H9 (cell line): Measurements from ENCODE around the gene TMTC1. TPM values are rescaled to one million over a fixed set of nuclear protein-coding genes. Genes with fewer than 3 reads are reported as not detected.

Experiments used
- DNase-seq: peaks from one replicate; pipeline ENCODE4 v3.0.0-alpha.2; 2017
- H2AFZ ChIP-seq: one replicate; pipeline ENCODE4 v1.6.1; 2013; ENCODE audit warnings: mild to moderate bottlenecking, low read length, control low read depth, moderate library complexity
- H2AK5ac ChIP-seq: 2 replicates; pipeline ENCODE4 v1.6.1; 2013; ENCODE audit warnings: low read length, control low read depth, mixed read lengths; ENCODE audit not compliant: insufficient read length
- H2BK120ac ChIP-seq: one replicate; pipeline ENCODE4 v1.6.1; 2013; ENCODE audit warnings: low read depth, mild to moderate bottlenecking, low read length, control low read depth, inconsistent platforms; ENCODE audit not compliant: poor library complexity, severe bottlenecking
- H2BK12ac ChIP-seq: 2 replicates; pipeline ENCODE4 v1.6.1; 2013; ENCODE audit warnings: low read length, control low read depth, mixed read lengths, low read depth; ENCODE audit not compliant: insufficient read length
- H2BK15ac ChIP-seq: 2 replicates; pipeline ENCODE4 v1.6.1; 2013; ENCODE audit warnings: low read depth, low read length, control low read depth
- H2BK20ac ChIP-seq: one replicate; pipeline ENCODE4 v1.6.1; 2013; ENCODE audit warnings: low read depth, mild to moderate bottlenecking, low read length, control low read depth, inconsistent platforms; ENCODE audit not compliant: poor library complexity, severe bottlenecking
- H2BK5ac ChIP-seq: 2 replicates; pipeline ENCODE4 v1.6.1; 2013; ENCODE audit warnings: low read length, control low read depth, mixed read lengths; ENCODE audit not compliant: insufficient read length
- H3K14ac ChIP-seq: 2 replicates; pipeline ENCODE4 v1.6.1; 2013; ENCODE audit warnings: low read length, control low read depth; ENCODE audit not compliant: insufficient read depth
- H3K18ac ChIP-seq: 2 replicates; pipeline ENCODE4 v1.6.1; 2013; ENCODE audit warnings: low read depth, mild to moderate bottlenecking, mixed read lengths, low read length, control low read depth; ENCODE audit not compliant: insufficient read length
- H3K23ac ChIP-seq: 2 replicates; pipeline ENCODE4 v1.6.1; 2013; ENCODE audit warnings: low read length, control low read depth, mixed read lengths, low read depth; ENCODE audit not compliant: insufficient read length
- H3K23me2 ChIP-seq: 2 replicates; pipeline ENCODE4 v1.6.1; 2013; ENCODE audit warnings: low read depth, mild to moderate bottlenecking, mixed read lengths, low read length, control low read depth; ENCODE audit not compliant: insufficient read length, poor library complexity, severe bottlenecking
- H3K27ac ChIP-seq: 2 replicates; pipeline ENCODE4 v1.5.1; 2013; ENCODE audit warnings: low read length, control low read depth, mixed read lengths, low read depth; ENCODE audit not compliant: insufficient read length
- H3K27me3 ChIP-seq: 2 replicates; pipeline ENCODE4 v1.6.1; 2013; ENCODE audit warnings: low read length, control low read depth, inconsistent platforms; ENCODE audit not compliant: insufficient read depth
- H3K4ac ChIP-seq: 2 replicates; pipeline ENCODE4 v1.6.1; 2013; ENCODE audit warnings: low read depth, mild to moderate bottlenecking, control low read depth, inconsistent platforms, low read length, moderate library complexity
- H3K4me1 ChIP-seq: 2 replicates; pipeline ENCODE4 v1.6.1; 2013; ENCODE audit warnings: low read length, control low read depth, inconsistent platforms; ENCODE audit not compliant: insufficient read depth
- H3K4me2 ChIP-seq: 2 replicates; pipeline ENCODE4 v1.6.1; 2013; ENCODE audit warnings: low read length, control low read depth, mixed read lengths; ENCODE audit not compliant: insufficient read length, insufficient read depth
- H3K56ac ChIP-seq: 2 replicates; pipeline ENCODE4 v1.6.1; 2013; ENCODE audit warnings: low read depth, mild to moderate bottlenecking, mixed read lengths, low read length, control low read depth; ENCODE audit not compliant: insufficient read length
- H3K79me1 ChIP-seq: 2 replicates; pipeline ENCODE4 v1.6.1; 2013; ENCODE audit warnings: low read depth, mild to moderate bottlenecking, moderate library complexity, low read length, control low read depth, inconsistent platforms; ENCODE audit not compliant: insufficient read depth, poor library complexity, severe bottlenecking
- H3K79me2 ChIP-seq: 2 replicates; pipeline ENCODE4 v1.6.1; 2013; ENCODE audit warnings: low read length, control low read depth, inconsistent platforms; ENCODE audit not compliant: insufficient read depth
- H3K9ac ChIP-seq: 2 replicates; pipeline ENCODE4 v1.6.1; 2013; ENCODE audit warnings: low read length, control low read depth, mixed read lengths; ENCODE audit not compliant: insufficient read length; ENCODE audit errors: extremely low read depth
- H3K9me3 ChIP-seq: one replicate; pipeline ENCODE4 v1.6.1; 2013; ENCODE audit warnings: low read depth, low read length, inconsistent platforms; ENCODE audit not compliant: control insufficient read depth
- H3T11ph ChIP-seq: one replicate; pipeline ENCODE4 v1.6.1; 2013; ENCODE audit warnings: mild to moderate bottlenecking, low read length, control low read depth, inconsistent platforms
- H4K20me1 ChIP-seq: one replicate; pipeline ENCODE4 v1.6.1; 2013; ENCODE audit not compliant: control insufficient read depth, insufficient read length, insufficient read depth
- H4K5ac ChIP-seq: 2 replicates; pipeline ENCODE4 v1.6.1; 2013; ENCODE audit warnings: low read depth, mild to moderate bottlenecking, mixed read lengths, low read length, control low read depth; ENCODE audit not compliant: insufficient read length
- H4K8ac ChIP-seq: replicated peaks from 2 replicates; pipeline ENCODE4 v1.6.1; 2013; ENCODE audit warnings: low read length, control low read depth, mixed read lengths, low read depth; ENCODE audit not compliant: insufficient read length
- H4K91ac ChIP-seq: 2 replicates; pipeline ENCODE4 v1.6.1; 2013; ENCODE audit warnings: low read depth, mild to moderate bottlenecking, moderate library complexity, mixed read lengths, low read length, control low read depth; ENCODE audit not compliant: insufficient read length
- H3K27ac Mint-ChIP-seq, 3 experiments: 2 replicates in 2 of 3; 3 replicates in 1 of 3; pipeline ENCODE4 v1.8.0; 2020 to 2021; ENCODE audit warnings: mixed read lengths in 3 of 3, mild to moderate bottlenecking in 1 of 3, moderate library complexity in 1 of 3
- H3K27me3 Mint-ChIP-seq: 2 replicates; pipeline ENCODE4 v1.8.0; 2021; ENCODE audit warnings: low read depth, mild to moderate bottlenecking, moderate library complexity, mixed read lengths
- H3K36me3 Mint-ChIP-seq, 3 experiments: 2 replicates in 2 of 3; 3 replicates in 1 of 3; pipeline ENCODE4 v1.8.0; 2020 to 2021; ENCODE audit warnings: low read depth in 3 of 3, mixed read lengths in 3 of 3; ENCODE audit not compliant: insufficient read depth in 1 of 3
- H3K4me1 Mint-ChIP-seq, 2 experiments: 2 replicates each; pipeline ENCODE4 v1.8.0; 2020; ENCODE audit warnings: mixed read lengths in 2 of 2
- H3K4me3 Mint-ChIP-seq, 2 experiments: 2 replicates in 1 of 2; 3 replicates in 1 of 2; pipeline ENCODE4 v1.8.0; 2020 to 2021; ENCODE audit warnings: mild to moderate bottlenecking in 2 of 2, mixed read lengths in 2 of 2, moderate library complexity in 1 of 2
- H3K9me3 Mint-ChIP-seq, 2 experiments: 2 replicates in 1 of 2; 3 replicates in 1 of 2; pipeline ENCODE4 v1.8.0; 2020; ENCODE audit warnings: mild to moderate bottlenecking in 2 of 2, mixed read lengths in 2 of 2, moderate library complexity in 1 of 2
- total RNA-seq: library from RNA; stranded (reverse); gene quantifications from 2 replicates; pipeline ENCODE4 v1.2.1, GENCODE V29; 2021
- TF ChIP-seq, protein P1 (sequence below): fragments of 200-600 bp; sonication (generic); conservative IDR thresholded peaks from 3 replicates; pipeline ENCODE4 v1.8.0; 2021; ENCODE audit warnings: antibody characterized with exemption, mild to moderate bottlenecking

The TMTC1 gene
- total RNA-seq, 1 experiment from 2014 or later, result 16.1 TPM

DNA sequence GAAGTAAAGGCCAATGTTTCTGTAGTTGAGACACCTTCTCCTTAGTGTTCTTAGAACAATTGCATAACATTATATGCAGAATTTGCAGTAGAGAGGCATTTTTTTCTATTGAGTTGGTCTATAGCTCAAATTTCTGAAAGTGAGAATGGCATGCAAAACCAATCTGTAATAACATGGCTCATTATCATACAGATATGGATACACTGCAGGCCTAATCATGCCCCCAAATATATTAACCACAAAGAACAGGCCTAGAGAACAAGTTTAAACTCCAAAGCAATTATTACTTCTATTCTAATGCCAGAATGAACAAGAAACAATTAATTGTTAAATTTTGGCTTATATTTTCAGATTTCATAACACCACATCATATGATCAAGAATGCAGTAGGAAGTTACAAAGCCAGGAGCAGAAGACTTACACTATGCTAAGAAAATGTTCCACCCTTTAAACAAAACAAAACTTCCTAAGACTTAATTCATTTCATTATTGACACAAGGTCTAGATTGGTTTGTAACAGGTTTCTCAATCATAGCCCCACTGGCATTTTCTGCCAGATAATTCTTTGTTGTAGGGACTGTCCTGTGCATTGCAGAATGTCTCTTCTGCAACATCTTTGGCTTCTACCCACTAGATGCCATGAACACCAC lies 26.9 kb downstream of the TMTC1 start:
- H2AFZ ChIP-seq, result no peak overlapping the region
- TF ChIP-seq, protein P1, sequence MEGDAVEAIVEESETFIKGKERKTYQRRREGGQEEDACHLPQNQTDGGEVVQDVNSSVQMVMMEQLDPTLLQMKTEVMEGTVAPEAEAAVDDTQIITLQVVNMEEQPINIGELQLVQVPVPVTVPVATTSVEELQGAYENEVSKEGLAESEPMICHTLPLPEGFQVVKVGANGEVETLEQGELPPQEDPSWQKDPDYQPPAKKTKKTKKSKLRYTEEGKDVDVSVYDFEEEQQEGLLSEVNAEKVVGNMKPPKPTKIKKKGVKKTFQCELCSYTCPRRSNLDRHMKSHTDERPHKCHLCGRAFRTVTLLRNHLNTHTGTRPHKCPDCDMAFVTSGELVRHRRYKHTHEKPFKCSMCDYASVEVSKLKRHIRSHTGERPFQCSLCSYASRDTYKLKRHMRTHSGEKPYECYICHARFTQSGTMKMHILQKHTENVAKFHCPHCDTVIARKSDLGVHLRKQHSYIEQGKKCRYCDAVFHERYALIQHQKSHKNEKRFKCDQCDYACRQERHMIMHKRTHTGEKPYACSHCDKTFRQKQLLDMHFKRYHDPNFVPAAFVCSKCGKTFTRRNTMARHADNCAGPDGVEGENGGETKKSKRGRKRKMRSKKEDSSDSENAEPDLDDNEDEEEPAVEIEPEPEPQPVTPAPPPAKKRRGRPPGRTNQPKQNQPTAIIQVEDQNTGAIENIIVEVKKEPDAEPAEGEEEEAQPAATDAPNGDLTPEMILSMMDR, result no peak
- H3K56ac ChIP-seq, result no peak overlapping the region
- H2BK5ac ChIP-seq, result no peak overlapping the region
- peaks cover 21 to 30% (median 30%) of the 10 kb centered on the region in 3 experiments for H3K36me3 Mint-ChIP-seq
- no peaks in the 10 kb centered on the region for H3K79me2 ChIP-seq
- H3K4me2 ChIP-seq, result no peak overlapping the region
- no peak overlapping the region for H3K14ac ChIP-seq
- H3K4me1 Mint-ChIP-seq, result peaks cover 18 to 19% of the 10 kb centered on the region in 2 experiments
- no peak overlapping the region for H3K9ac ChIP-seq
- H3K18ac ChIP-seq, result no peak overlapping the region
- no peaks in the 10 kb centered on the region; the same call in 1 of the 2 replicates for H3K27me3 Mint-ChIP-seq
- H3K23me2 ChIP-seq, result no peaks in the 10 kb centered on the region
- no peak overlapping the region for H2AK5ac ChIP-seq
- H4K5ac ChIP-seq, result no peak overlapping the region
- no peak overlapping the region for H4K8ac ChIP-seq
- no peak overlapping the region for H2BK12ac ChIP-seq
- H4K91ac ChIP-seq, result no peak overlapping the region
- no peaks in the 10 kb centered on the region for H4K20me1 ChIP-seq
- H3K27me3 ChIP-seq, result no peaks in the 10 kb centered on the region
- 0 out of 2 replicates have a peak, but pooled peaks cover 2% of the 10 kb centered on the region for H3K4me1 ChIP-seq
- no peak overlapping the region for H3K27ac ChIP-seq
- no peak overlapping the region for H3K27ac Mint-ChIP-seq
- H3T11ph ChIP-seq, result no peak overlapping the region
- H3K9me3 ChIP-seq, result no peaks in the 10 kb centered on the region
- H3K9me3 Mint-ChIP-seq, result peaks cover 6 to 17% of the 10 kb centered on the region in 2 experiments; a peak in 4 of 5 replicates
- H3K79me1 ChIP-seq, result no peaks in the 10 kb centered on the region
- H3K4me3 Mint-ChIP-seq, result no peak overlapping the region
- H3K23ac ChIP-seq, result no peak overlapping the region
- no peak overlapping the region for H3K4ac ChIP-seq
- H2BK20ac ChIP-seq, result no peak overlapping the region
- H2BK120ac ChIP-seq, result no peak overlapping the region
- DNase-seq, result no peak
- no peak overlapping the region for H2BK15ac ChIP-seq
